Measurements from ENCODE around the gene VAMP5. TPM values are rescaled to one million over a fixed set of nuclear protein-coding genes. Genes with fewer than 3 reads are reported as not detected.

VAMP5 gene
- total RNA-seq, 1 experiment from 2014 or later: 0.59 TPM

DNA sequence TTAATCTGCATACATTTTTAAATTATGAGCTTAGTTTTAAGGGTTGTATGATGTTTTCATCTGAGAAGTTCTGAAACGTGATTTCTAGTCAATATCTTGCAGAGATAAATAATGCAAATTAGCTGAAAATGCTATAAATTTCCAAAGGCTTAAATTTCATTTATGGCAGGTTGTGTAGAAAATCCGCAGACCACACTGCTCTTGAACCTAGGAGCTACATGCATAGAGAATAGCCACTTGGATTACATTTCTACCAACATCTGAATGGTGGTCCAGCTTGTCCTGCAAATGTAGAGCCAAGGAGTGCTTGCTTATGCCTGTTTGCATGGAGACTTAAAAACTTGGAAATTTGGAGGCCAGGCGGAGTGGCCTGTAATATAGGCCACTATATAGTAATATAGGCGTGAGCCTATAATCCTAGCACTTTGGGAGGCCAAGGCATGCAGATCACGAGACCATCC is 38.4 kb upstream of the VAMP5 start:
- Histone ChIP-seq H3T11ph (ENCODE audit: low read length) (no peak overlapping the region), H3K18ac (ENCODE audit: insufficient read length, low read depth, low read length) (no peak overlapping the region), H2BK15ac (ENCODE audit: low read depth, low read length) (no peak overlapping the region), H3K27me3 (ENCODE audit: insufficient read depth, low read length) (no peaks in the 10 kb centered on the region), H3K14ac (ENCODE audit: insufficient read depth, low read length) (no peak overlapping the region), H3K4me2 (ENCODE audit: insufficient read depth, insufficient read length, low read length) (no peak overlapping the region), H3K4me1 (ENCODE audit: insufficient read depth, low read length) (no peaks in the 10 kb centered on the region), H2BK5ac (ENCODE audit: insufficient read length, low read length) (no peak overlapping the region), H4K20me1 (ENCODE audit: control insufficient read depth, insufficient read depth, insufficient read length) (no peaks in the 10 kb centered on the region), H3K23ac (ENCODE audit: insufficient read length, low read depth, low read length) (no peak overlapping the region), H3K27ac (ENCODE audit: insufficient read length, low read depth, low read length) (no peak overlapping the region), H4K5ac (ENCODE audit: insufficient read length, low read depth, low read length) (no peak overlapping the region), H3K56ac (ENCODE audit: insufficient read length, low read depth, low read length) (no peak overlapping the region), H3K79me1 (ENCODE audit: insufficient read depth, low read depth, low read length, poor library complexity, severe bottlenecking) (no peaks in the 10 kb centered on the region), H2BK12ac (ENCODE audit: insufficient read length, low read depth, low read length) (no peak overlapping the region), H3K9ac (ENCODE audit: extremely low read depth, insufficient read length, low read length) (no peak overlapping the region), H3K79me2 (ENCODE audit: insufficient read depth, low read length) (peaks cover 7% of the 10 kb centered on the region; the same call in 1 of the 2 replicates), H3K4ac (ENCODE audit: low read depth, low read length) (no peak overlapping the region), H2AK5ac (ENCODE audit: insufficient read length, low read length) (no peak overlapping the region), H2AFZ (ENCODE audit: low read length) (no peak overlapping the region), H2BK120ac (ENCODE audit: low read depth, low read length, poor library complexity, severe bottlenecking) (no peak overlapping the region), H4K91ac (ENCODE audit: insufficient read length, low read depth, low read length) (no peak overlapping the region), H3K23me2 (ENCODE audit: insufficient read length, low read depth, low read length, poor library complexity, severe bottlenecking) (no peaks in the 10 kb centered on the region), H2BK20ac (ENCODE audit: low read depth, low read length, poor library complexity, severe bottlenecking) (no peak overlapping the region), H3K9me3 (ENCODE audit: control insufficient read depth, low read depth, low read length) (no peaks in the 10 kb centered on the region), H4K8ac (replicated peaks; ENCODE audit: insufficient read length, low read depth, low read length) (no peak overlapping the region)
- Mint-ChIP-seq H3K9me3 (no peaks in the 10 kb centered on the region), H3K4me3 (no peak overlapping the region), H3K27ac (peak overlapping the region in 1 of 3 experiments; percentile 48; a peak in 1 of 7 replicates), H3K4me1 (peaks cover 28 to 38% of the 10 kb centered on the region in 2 experiments), H3K27me3 (ENCODE audit: low read depth) (no peaks in the 10 kb centered on the region; the same call in 1 of the 2 replicates), H3K36me3 (ENCODE audit: insufficient read depth in 1 of 3, low read depth in 3 of 3) (peaks cover 39 to 75% (median 59%) of the 10 kb centered on the region in 3 experiments)
- WGBS (ENCODE audit: extremely low coverage, insufficient read length, low lambda C conversion rate): no CpG with 5 or more reads among the region's 5 CpGs
- TF ChIP-seq, protein P1, sequence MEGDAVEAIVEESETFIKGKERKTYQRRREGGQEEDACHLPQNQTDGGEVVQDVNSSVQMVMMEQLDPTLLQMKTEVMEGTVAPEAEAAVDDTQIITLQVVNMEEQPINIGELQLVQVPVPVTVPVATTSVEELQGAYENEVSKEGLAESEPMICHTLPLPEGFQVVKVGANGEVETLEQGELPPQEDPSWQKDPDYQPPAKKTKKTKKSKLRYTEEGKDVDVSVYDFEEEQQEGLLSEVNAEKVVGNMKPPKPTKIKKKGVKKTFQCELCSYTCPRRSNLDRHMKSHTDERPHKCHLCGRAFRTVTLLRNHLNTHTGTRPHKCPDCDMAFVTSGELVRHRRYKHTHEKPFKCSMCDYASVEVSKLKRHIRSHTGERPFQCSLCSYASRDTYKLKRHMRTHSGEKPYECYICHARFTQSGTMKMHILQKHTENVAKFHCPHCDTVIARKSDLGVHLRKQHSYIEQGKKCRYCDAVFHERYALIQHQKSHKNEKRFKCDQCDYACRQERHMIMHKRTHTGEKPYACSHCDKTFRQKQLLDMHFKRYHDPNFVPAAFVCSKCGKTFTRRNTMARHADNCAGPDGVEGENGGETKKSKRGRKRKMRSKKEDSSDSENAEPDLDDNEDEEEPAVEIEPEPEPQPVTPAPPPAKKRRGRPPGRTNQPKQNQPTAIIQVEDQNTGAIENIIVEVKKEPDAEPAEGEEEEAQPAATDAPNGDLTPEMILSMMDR (conservative IDR thresholded peaks at IDR 0.05): no peak
- no peak for DNase-seq

Measured in H9 (cell line).